IMR-90 (cell line): ENCODE measurements around the gene MICAL2. TPM values are rescaled to one million over a fixed set of nuclear protein-coding genes. Genes with fewer than 3 reads are reported as not detected.

Source experiments
- ATAC-seq: fragments of 200-7000 bp; cut with Tn5 transposase; 2 replicates; pipeline ENCODE4 v1.9.1; 2020; ENCODE audit warnings: low read depth, mild to moderate bottlenecking, moderate library complexity
- BruUV-seq: library from RNA; stranded (reverse); fragments of 400-500 nt; replicated peaks from 2 replicates; lab custom pipeline; 2021; lab: Mats Ljungman, UMichigan
- CTCF ChIA-PET: fragments of 300-600 bp; formaldehyde crosslinking; extraction: SDS; loops from one replicate; lab custom pipeline; 2021; ENCODE audit warnings: antibody characterized with exemption; lab: Yijun Ruan, JAX
- POLR2A ChIA-PET: fragments of 300-600 bp; sonication (Branson Sonifier 250); formaldehyde crosslinking; loops from one replicate; lab custom pipeline; 2022; ENCODE audit warnings: antibody characterized with exemption; ENCODE audit not compliant: unreplicated experiment; lab: Charles Lee
- DNase-seq: peaks from one replicate; pipeline ENCODE4 v3.0.0; 2013
- H2AFZ ChIP-seq: replicated peaks from 2 replicates; pipeline ENCODE3; 2013; ENCODE audit warnings: low read length, mild to moderate bottlenecking; ENCODE audit not compliant: poor library complexity
- H2AK5ac ChIP-seq: 2 replicates; pipeline ENCODE4 v1.6.1; 2013; ENCODE audit warnings: low read depth, low read length, inconsistent platforms
- H2AK9ac ChIP-seq: replicated peaks from 2 replicates; pipeline ENCODE3; 2013; ENCODE audit warnings: mild to moderate bottlenecking, low read depth, low read length, moderate library complexity; ENCODE audit not compliant: poor library complexity
- H2BK120ac ChIP-seq: 2 replicates; pipeline ENCODE4 v1.6.1; 2013; ENCODE audit warnings: low read depth, low read length, inconsistent platforms
- H2BK15ac ChIP-seq: 3 replicates; pipeline ENCODE4 v1.6.1; 2013; ENCODE audit warnings: low read depth, low read length, inconsistent platforms
- H2BK20ac ChIP-seq: 2 replicates; pipeline ENCODE4 v1.6.1; 2013; ENCODE audit warnings: low read depth, mild to moderate bottlenecking, inconsistent platforms, low read length, moderate library complexity
- H2BK5ac ChIP-seq: 2 replicates; pipeline ENCODE4 v1.6.1; 2013; ENCODE audit warnings: mild to moderate bottlenecking, low read depth, low read length, inconsistent platforms; ENCODE audit not compliant: poor library complexity, severe bottlenecking
- H3K14ac ChIP-seq: replicated peaks from 2 replicates; pipeline ENCODE4 v1.6.1; 2013; ENCODE audit warnings: low read depth, low read length, inconsistent platforms
- H3K18ac ChIP-seq: 2 replicates; pipeline ENCODE4 v1.6.1; 2013; ENCODE audit warnings: low read depth, low read length, control low read depth
- H3K23ac ChIP-seq: 2 replicates; pipeline ENCODE4 v1.6.1; 2013; ENCODE audit warnings: low read depth, low read length, inconsistent platforms
- H3K27ac ChIP-seq: 2 replicates; pipeline ENCODE4 v1.5.1; 2013; ENCODE audit warnings: mild to moderate bottlenecking, control low read depth, low read length; ENCODE audit not compliant: insufficient read depth
- H3K27me3 ChIP-seq: 2 replicates; pipeline ENCODE4 v1.6.1; 2013; ENCODE audit warnings: low read length; ENCODE audit not compliant: control insufficient read depth, insufficient read depth
- H3K36me3 ChIP-seq: 2 replicates; pipeline ENCODE4 v1.6.1; 2013; ENCODE audit warnings: low read length, mixed read lengths; ENCODE audit not compliant: control insufficient read depth, insufficient read depth
- H3K4ac ChIP-seq: 2 replicates; pipeline ENCODE4 v1.6.1; 2013; ENCODE audit warnings: low read depth, low read length, inconsistent platforms
- H3K4me1 ChIP-seq: 2 replicates; pipeline ENCODE4 v1.6.1; 2013; ENCODE audit warnings: low read length, mixed read lengths; ENCODE audit not compliant: control insufficient read depth, insufficient read depth
- H3K4me2 ChIP-seq: 2 replicates; pipeline ENCODE4 v1.6.1; 2013; ENCODE audit warnings: low read depth, mild to moderate bottlenecking, control low read depth, low read length, moderate library complexity
- H3K4me3 ChIP-seq: 2 replicates; pipeline ENCODE4 v1.5.1; 2013; ENCODE audit warnings: low read depth, mild to moderate bottlenecking, control low read depth, low read length, moderate library complexity; ENCODE audit not compliant: insufficient read depth
- H3K56ac ChIP-seq: 2 replicates; pipeline ENCODE4 v1.6.1; 2013; ENCODE audit warnings: low read length, inconsistent platforms; ENCODE audit not compliant: insufficient read depth; ENCODE audit errors: extremely low read depth
- H3K79me1 ChIP-seq, 2 experiments: 2 replicates each; pipeline ENCODE4 v1.6.1; 2013; ENCODE audit warnings: low read length in 2 of 2, inconsistent platforms in 1 of 2, low read depth in 1 of 2
- H3K9ac ChIP-seq: 2 replicates; pipeline ENCODE4 v1.6.1; 2013; ENCODE audit warnings: low read depth, low read length, control low read depth
- H3K9me1 ChIP-seq: 2 replicates; pipeline ENCODE4 v1.6.1; 2013; ENCODE audit warnings: low read length, inconsistent platforms; ENCODE audit not compliant: insufficient read depth
- H3K9me3 ChIP-seq: 2 replicates; pipeline ENCODE4 v1.6.1; 2013; ENCODE audit warnings: low read length; ENCODE audit not compliant: control insufficient read depth, insufficient read depth
- H4K20me1 ChIP-seq: 2 replicates; pipeline ENCODE4 v1.6.1; 2013; ENCODE audit warnings: low read length, inconsistent platforms; ENCODE audit not compliant: insufficient read depth
- H4K5ac ChIP-seq: 2 replicates; pipeline ENCODE4 v1.6.1; 2013; ENCODE audit warnings: mild to moderate bottlenecking, low read depth, low read length, control low read depth
- H4K8ac ChIP-seq, 2 experiments: 2 replicates each; pipeline ENCODE4 v1.6.1; 2013; ENCODE audit warnings: low read depth in 2 of 2, low read length in 2 of 2, control low read depth in 1 of 2, inconsistent platforms in 1 of 2
- H4K91ac ChIP-seq: 2 replicates; pipeline ENCODE4 v1.6.1; 2013; ENCODE audit warnings: low read depth, low read length, inconsistent platforms; ENCODE audit not compliant: insufficient read depth
- CEBPB ChIP-seq: IDR thresholded peaks from 2 replicates; pipeline ENCODE4 v1.6.1; 2012; ENCODE audit warnings: low read depth, low read length, improper control_type of control experiment
- RCOR1 ChIP-seq: IDR thresholded peaks from 2 replicates; pipeline ENCODE4 v1.6.1; 2012; ENCODE audit warnings: mild to moderate bottlenecking, low read length, improper control_type of control experiment; ENCODE audit not compliant: insufficient replicate concordance
- WGBS, 2 experiments: methylation state at CpG; one replicate each; pipeline versions ENCODE4 v1.1.5 to v1.1.7; 2013; ENCODE audit warnings: missing lambda C conversion rate in 2 of 2; ENCODE audit not compliant: insufficient read length in 1 of 2; ENCODE audit errors: extremely low coverage in 2 of 2; 5-methylcytosine and 5-hydroxymethylcytosine counted together
- dilution Hi-C: fragments of 300-500 bp; cut with HindIII; formaldehyde crosslinking; loops from one replicate; pipeline ENCODE4 v1.14.3; 2018; ENCODE audit warnings: low sequenced_read_pairs; ENCODE audit not compliant: unreplicated experiment
- in situ Hi-C: fragments of 300-500 bp; cut with MboI; formaldehyde crosslinking; loops from 3 replicates; pipeline ENCODE4 v1.14.3; 2019; ENCODE audit warnings: low sequenced_read_pairs, inconsistent platforms, mixed read lengths
- intact Hi-C: fragments of 100-400 bp; cut with micrococcal nuclease; formaldehyde crosslinking; loops from 2 replicates; pipeline ENCODE4 v1.10.0; 2022
- polyA plus RNA-seq, 3 experiments: library from polyadenylated mRNA; depleted of rRNA; stranded (reverse); fragments of >200 nt; gene quantifications; 2 replicates each; pipeline ENCODE4 v1.2.3, GENCODE V29; 2012; ENCODE audit warnings: low replicate concordance in 1 of 3
- total RNA-seq: library from RNA; depleted of rRNA; stranded (reverse); fragments of >200 nt; gene quantifications from 2 replicates; pipeline ENCODE4 v1.2.3, GENCODE V29; 2012

Gene MICAL2
- total and polyA plus RNA-seq, 2 of the 4 experiments (the other 2 are of a cell fraction), result 170 to 336 TPM

- no peak overlapping the region for H3K9ac ChIP-seq
- 0 out of 2 replicates have a peak, but pooled peaks have one; percentile 35 for TF ChIP-seq CEBPB
- TF ChIP-seq RCOR1, result no peak
- H3K4me3 ChIP-seq, result no peak overlapping the region
- no CpG with 5 or more reads among the region's 2 CpGs for WGBS, 2 experiments
- H3K4me1 ChIP-seq, result peaks cover 2% of the 10 kb centered on the region; the same call in 1 of the 2 replicates
- no peak overlapping the region for H2BK5ac ChIP-seq
- H3K27me3 ChIP-seq, result no peaks in the 10 kb centered on the region
- intact Hi-C loops (no loop called here), in situ Hi-C loops (loop anchor here (25.0 kb wide), 2 partner anchors 834 to 1034 kb away; no protein-coding TSS in a partner anchor), dilution Hi-C loops (no loop called here)
- H3K79me1 ChIP-seq, result peaks cover 0 to 3% of the 10 kb centered on the region in 2 experiments; a peak in 1 of 4 replicates
- no peak overlapping the region for H4K91ac ChIP-seq
- ChIA-PET CTCF (no interaction called here), POLR2A (no interaction called here)
- no peak overlapping the region for H4K5ac ChIP-seq
- no peaks in the 10 kb centered on the region for H3K9me3 ChIP-seq
- H3K56ac ChIP-seq, result no peak overlapping the region
- H2BK15ac ChIP-seq, result no peak overlapping the region
- no peak overlapping the region for H3K14ac ChIP-seq
- no peak overlapping the region for H3K4ac ChIP-seq
- H3K27ac ChIP-seq, result no peak overlapping the region
- H2AK5ac ChIP-seq, result no peak overlapping the region
- H2BK120ac ChIP-seq, result no peak overlapping the region
- DNase-seq (no peak), ATAC-seq (no peak; the same call in 1 of the 2 replicates)
- H4K8ac ChIP-seq, result no peak overlapping the region
- no peaks in the 10 kb centered on the region for H4K20me1 ChIP-seq
- no peak overlapping the region for H2AK9ac ChIP-seq
- BruUV-seq, result no TSS peak
- no peak overlapping the region for H2AFZ ChIP-seq
- H3K4me2 ChIP-seq, result no peak overlapping the region
- H3K9me1 ChIP-seq, result no peaks in the 10 kb centered on the region
- no peak overlapping the region for H3K18ac ChIP-seq
- H2BK20ac ChIP-seq, result no peak overlapping the region
- H3K36me3 ChIP-seq, result no peaks in the 10 kb centered on the region; the same call in 1 of the 2 replicates
- H3K23ac ChIP-seq, result no peak overlapping the region
Measured at GRCh38 chr11:12303421-12304149, 193.2 kb downstream of the MICAL2 start.
